ENCODE measurements around the gene CFAP99.
"Not testable (repeated sequence)": the region's sequence is repeated elsewhere in the genome, so short reads cannot be mapped to it uniquely, and the experiment has no call there.

The CFAP99 gene

GRCh38 chr4:2449051-2449450, 30.3 kb downstream of the CFAP99 start:
- DNase-seq (ENCODE audit: low spot score), result no peak

GRCh38 chr4:2449511-2450392, 31.0 kb downstream of the CFAP99 start:
- DNase-seq (ENCODE audit: low spot score), result no peak

- no peak for DNase-seq (ENCODE audit: low spot score)
Measured at GRCh38 chr4:2450394-2451035, 31.8 kb downstream of the CFAP99 start.

- no peak for DNase-seq (ENCODE audit: low spot score)
Measured at GRCh38 chr4:2451036-2451520, 32.3 kb downstream of the CFAP99 start.

- DNase-seq (ENCODE audit: low spot score), result no peak
Measured at GRCh38 chr4:2451821-2452785, 33.3 kb downstream of the CFAP99 start.

- no peak for DNase-seq (ENCODE audit: low spot score)
Measured at GRCh38 chr4:2457481-2458295, 38.9 kb downstream of the CFAP99 start.

GRCh38 chr4:2458546-2459491, 40.1 kb downstream of the CFAP99 start:
- DNase-seq (ENCODE audit: low spot score), result no peak

GRCh38 chr4:2459589-2460349, 41.0 kb downstream of the CFAP99 start:
- no peak for DNase-seq (ENCODE audit: low spot score)

- DNase-seq (ENCODE audit: low spot score), result no peak
Measured at GRCh38 chr4:2461246-2461960, 42.6 kb downstream of the CFAP99 start.

- peak; percentile 85 for DNase-seq (ENCODE audit: low spot score)
Measured at GRCh38 chr4:2462218-2462991, 43.6 kb downstream of the CFAP99 start.

GRCh38 chr4:2462992-2463762, 44.4 kb downstream of the CFAP99 start:
- no peak for DNase-seq (ENCODE audit: low spot score)

GRCh38 chr4:2465032-2465431, 46.3 kb downstream of the CFAP99 start:
- DNase-seq (ENCODE audit: low spot score), result no peak

GRCh38 chr4:2465544-2465943, 46.8 kb downstream of the CFAP99 start:
- not testable (repeated sequence) for DNase-seq (ENCODE audit: low spot score)

- peak; percentile 94 for DNase-seq (ENCODE audit: low spot score)
Measured at GRCh38 chr4:2468456-2469191, 49.9 kb downstream of the CFAP99 start, which contains the start of gene RNF4. Gene RNF4, plus strand, starts transcription at chr4:2469106. Its CDS starts 21,388 bp downstream, at chr4:2490494.

GRCh38 chr4:2469192-2469984, 50.6 kb downstream of the CFAP99 start:
- peak; percentile 60 for DNase-seq (ENCODE audit: low spot score)
